IMR-90 (cell line): ENCODE measurements around the gene TPPP3. TPM values are rescaled to one million over a fixed set of nuclear protein-coding genes. Genes with fewer than 3 reads are reported as not detected.

Source experiments
- ATAC-seq: fragments of 200-7000 bp; cut with Tn5 transposase; 2 replicates; pipeline ENCODE4 v1.9.1; 2020; ENCODE audit warnings: low read depth, mild to moderate bottlenecking, moderate library complexity
- BruUV-seq: library from RNA; stranded (reverse); fragments of 400-500 nt; replicated peaks from 2 replicates; lab custom pipeline; 2021; lab: Mats Ljungman, UMichigan
- CTCF ChIA-PET: fragments of 300-600 bp; formaldehyde crosslinking; extraction: SDS; loops from one replicate; lab custom pipeline; 2021; ENCODE audit warnings: antibody characterized with exemption; lab: Yijun Ruan, JAX
- POLR2A ChIA-PET: fragments of 300-600 bp; sonication (Branson Sonifier 250); formaldehyde crosslinking; loops from one replicate; lab custom pipeline; 2022; ENCODE audit warnings: antibody characterized with exemption; ENCODE audit not compliant: unreplicated experiment; lab: Charles Lee
- DNase-seq: peaks from one replicate; pipeline ENCODE4 v3.0.0; 2013
- H2AFZ ChIP-seq: replicated peaks from 2 replicates; pipeline ENCODE3; 2013; ENCODE audit warnings: low read length, mild to moderate bottlenecking; ENCODE audit not compliant: poor library complexity
- H2AK5ac ChIP-seq: 2 replicates; pipeline ENCODE4 v1.6.1; 2013; ENCODE audit warnings: low read depth, low read length, inconsistent platforms
- H2AK9ac ChIP-seq: replicated peaks from 2 replicates; pipeline ENCODE3; 2013; ENCODE audit warnings: mild to moderate bottlenecking, low read depth, low read length, moderate library complexity; ENCODE audit not compliant: poor library complexity
- H2BK120ac ChIP-seq: 2 replicates; pipeline ENCODE4 v1.6.1; 2013; ENCODE audit warnings: low read depth, low read length, inconsistent platforms
- H2BK15ac ChIP-seq: 3 replicates; pipeline ENCODE4 v1.6.1; 2013; ENCODE audit warnings: low read depth, low read length, inconsistent platforms
- H2BK20ac ChIP-seq: 2 replicates; pipeline ENCODE4 v1.6.1; 2013; ENCODE audit warnings: low read depth, mild to moderate bottlenecking, inconsistent platforms, low read length, moderate library complexity
- H2BK5ac ChIP-seq: 2 replicates; pipeline ENCODE4 v1.6.1; 2013; ENCODE audit warnings: mild to moderate bottlenecking, low read depth, low read length, inconsistent platforms; ENCODE audit not compliant: poor library complexity, severe bottlenecking
- H3K14ac ChIP-seq: replicated peaks from 2 replicates; pipeline ENCODE4 v1.6.1; 2013; ENCODE audit warnings: low read depth, low read length, inconsistent platforms
- H3K18ac ChIP-seq: 2 replicates; pipeline ENCODE4 v1.6.1; 2013; ENCODE audit warnings: low read depth, low read length, control low read depth
- H3K23ac ChIP-seq: 2 replicates; pipeline ENCODE4 v1.6.1; 2013; ENCODE audit warnings: low read depth, low read length, inconsistent platforms
- H3K27ac ChIP-seq: 2 replicates; pipeline ENCODE4 v1.5.1; 2013; ENCODE audit warnings: mild to moderate bottlenecking, control low read depth, low read length; ENCODE audit not compliant: insufficient read depth
- H3K27me3 ChIP-seq: 2 replicates; pipeline ENCODE4 v1.6.1; 2013; ENCODE audit warnings: low read length; ENCODE audit not compliant: control insufficient read depth, insufficient read depth
- H3K36me3 ChIP-seq: 2 replicates; pipeline ENCODE4 v1.6.1; 2013; ENCODE audit warnings: low read length, mixed read lengths; ENCODE audit not compliant: control insufficient read depth, insufficient read depth
- H3K4ac ChIP-seq: 2 replicates; pipeline ENCODE4 v1.6.1; 2013; ENCODE audit warnings: low read depth, low read length, inconsistent platforms
- H3K4me1 ChIP-seq: 2 replicates; pipeline ENCODE4 v1.6.1; 2013; ENCODE audit warnings: low read length, mixed read lengths; ENCODE audit not compliant: control insufficient read depth, insufficient read depth
- H3K4me2 ChIP-seq: 2 replicates; pipeline ENCODE4 v1.6.1; 2013; ENCODE audit warnings: low read depth, mild to moderate bottlenecking, control low read depth, low read length, moderate library complexity
- H3K4me3 ChIP-seq: 2 replicates; pipeline ENCODE4 v1.5.1; 2013; ENCODE audit warnings: low read depth, mild to moderate bottlenecking, control low read depth, low read length, moderate library complexity; ENCODE audit not compliant: insufficient read depth
- H3K56ac ChIP-seq: 2 replicates; pipeline ENCODE4 v1.6.1; 2013; ENCODE audit warnings: low read length, inconsistent platforms; ENCODE audit not compliant: insufficient read depth; ENCODE audit errors: extremely low read depth
- H3K79me1 ChIP-seq, 2 experiments: 2 replicates each; pipeline ENCODE4 v1.6.1; 2013; ENCODE audit warnings: low read length in 2 of 2, inconsistent platforms in 1 of 2, low read depth in 1 of 2
- H3K9ac ChIP-seq: 2 replicates; pipeline ENCODE4 v1.6.1; 2013; ENCODE audit warnings: low read depth, low read length, control low read depth
- H3K9me1 ChIP-seq: 2 replicates; pipeline ENCODE4 v1.6.1; 2013; ENCODE audit warnings: low read length, inconsistent platforms; ENCODE audit not compliant: insufficient read depth
- H3K9me3 ChIP-seq: 2 replicates; pipeline ENCODE4 v1.6.1; 2013; ENCODE audit warnings: low read length; ENCODE audit not compliant: control insufficient read depth, insufficient read depth
- H4K20me1 ChIP-seq: 2 replicates; pipeline ENCODE4 v1.6.1; 2013; ENCODE audit warnings: low read length, inconsistent platforms; ENCODE audit not compliant: insufficient read depth
- H4K5ac ChIP-seq: 2 replicates; pipeline ENCODE4 v1.6.1; 2013; ENCODE audit warnings: mild to moderate bottlenecking, low read depth, low read length, control low read depth
- H4K8ac ChIP-seq, 2 experiments: 2 replicates each; pipeline ENCODE4 v1.6.1; 2013; ENCODE audit warnings: low read depth in 2 of 2, low read length in 2 of 2, control low read depth in 1 of 2, inconsistent platforms in 1 of 2
- H4K91ac ChIP-seq: 2 replicates; pipeline ENCODE4 v1.6.1; 2013; ENCODE audit warnings: low read depth, low read length, inconsistent platforms; ENCODE audit not compliant: insufficient read depth
- BHLHE40 ChIP-seq: fragments of 150-350 bp; IDR thresholded peaks from 2 replicates; pipeline ENCODE4 v1.6.1; 2016; ENCODE audit warnings: mild to moderate bottlenecking, low read depth, low read length
- CEBPB ChIP-seq: IDR thresholded peaks from 2 replicates; pipeline ENCODE4 v1.6.1; 2012; ENCODE audit warnings: low read depth, low read length, improper control_type of control experiment
- CHD1 ChIP-seq: IDR thresholded peaks from 2 replicates; pipeline ENCODE4 v1.6.1; 2012; ENCODE audit warnings: low read depth, low read length, improper control_type of control experiment
- MAFK ChIP-seq: IDR thresholded peaks from 2 replicates; pipeline ENCODE4 v1.6.1; 2012; ENCODE audit warnings: low read depth, low read length, improper control_type of control experiment
- MAZ ChIP-seq: IDR thresholded peaks from 2 replicates; pipeline ENCODE4 v1.6.1; 2012; ENCODE audit warnings: low read depth, mild to moderate bottlenecking, low read length, improper control_type of control experiment, moderate library complexity, borderline replicate concordance
- MXI1 ChIP-seq: IDR thresholded peaks from 2 replicates; pipeline ENCODE4 v1.6.1; 2012; ENCODE audit warnings: low read depth, mild to moderate bottlenecking, low read length, moderate library complexity, borderline replicate concordance
- NFE2L2 ChIP-seq: fragments of 150-350 bp; IDR thresholded peaks from 2 replicates; pipeline ENCODE4 v1.6.1; 2016; ENCODE audit warnings: low read depth, mild to moderate bottlenecking, low read length
- POLR2A ChIP-seq: IDR thresholded peaks from 2 replicates; pipeline ENCODE4 v1.6.1; 2012; ENCODE audit warnings: mild to moderate bottlenecking, low read depth, low read length
- RAD21 ChIP-seq: IDR thresholded peaks from 2 replicates; pipeline ENCODE4 v1.6.1; 2012; ENCODE audit warnings: low read length, improper control_type of control experiment
- RCOR1 ChIP-seq: IDR thresholded peaks from 2 replicates; pipeline ENCODE4 v1.6.1; 2012; ENCODE audit warnings: mild to moderate bottlenecking, low read length, improper control_type of control experiment; ENCODE audit not compliant: insufficient replicate concordance
- RFX5 ChIP-seq: IDR thresholded peaks from 2 replicates; pipeline ENCODE4 v1.8.0; 2012; ENCODE audit warnings: low read depth, mild to moderate bottlenecking, low read length, moderate library complexity
- SMC3 ChIP-seq: fragments of 150-350 bp; IDR thresholded peaks from 2 replicates; pipeline ENCODE4 v1.6.1; 2016; ENCODE audit warnings: low read depth, mild to moderate bottlenecking, antibody characterized with exemption, low read length, moderate library complexity
- USF2 ChIP-seq: fragments of 150-350 bp; IDR thresholded peaks from 2 replicates; pipeline ENCODE4 v1.6.1; 2017; ENCODE audit warnings: mild to moderate bottlenecking, antibody characterized with exemption, low read length, low read depth
- WGBS, 2 experiments: methylation state at CpG; one replicate each; pipeline versions ENCODE4 v1.1.5 to v1.1.7; 2013; ENCODE audit warnings: missing lambda C conversion rate in 2 of 2; ENCODE audit not compliant: insufficient read length in 1 of 2; ENCODE audit errors: extremely low coverage in 2 of 2; 5-methylcytosine and 5-hydroxymethylcytosine counted together
- dilution Hi-C: fragments of 300-500 bp; cut with HindIII; formaldehyde crosslinking; loops from one replicate; pipeline ENCODE4 v1.14.3; 2018; ENCODE audit warnings: low sequenced_read_pairs; ENCODE audit not compliant: unreplicated experiment
- in situ Hi-C: fragments of 300-500 bp; cut with MboI; formaldehyde crosslinking; loops from 3 replicates; pipeline ENCODE4 v1.14.3; 2019; ENCODE audit warnings: low sequenced_read_pairs, inconsistent platforms, mixed read lengths
- intact Hi-C: fragments of 100-400 bp; cut with micrococcal nuclease; formaldehyde crosslinking; loops from 2 replicates; pipeline ENCODE4 v1.10.0; 2022
- polyA plus RNA-seq, 3 experiments: library from polyadenylated mRNA; depleted of rRNA; stranded (reverse); fragments of >200 nt; gene quantifications; 2 replicates each; pipeline ENCODE4 v1.2.3, GENCODE V29; 2012; ENCODE audit warnings: low replicate concordance in 1 of 3
- total RNA-seq: library from RNA; depleted of rRNA; stranded (reverse); fragments of >200 nt; gene quantifications from 2 replicates; pipeline ENCODE4 v1.2.3, GENCODE V29; 2012
- TF ChIP-seq, protein P1 (sequence below): fragments of 150-350 bp; IDR thresholded peaks from 2 replicates; pipeline ENCODE4 v1.6.1; 2016; ENCODE audit warnings: low read depth, mild to moderate bottlenecking, low read length, moderate library complexity, borderline replicate concordance
- TF ChIP-seq, protein P2 (sequence below): conservative IDR thresholded peaks from 2 replicates; pipeline ENCODE4 v1.5.1; 2012; ENCODE audit warnings: mild to moderate bottlenecking, low read depth, low read length, improper control_type of control experiment

Gene TPPP3
- total and polyA plus RNA-seq, 2 of the 4 experiments (the other 2 are of a cell fraction) = 0.54 to 2.4 TPM

DNA sequence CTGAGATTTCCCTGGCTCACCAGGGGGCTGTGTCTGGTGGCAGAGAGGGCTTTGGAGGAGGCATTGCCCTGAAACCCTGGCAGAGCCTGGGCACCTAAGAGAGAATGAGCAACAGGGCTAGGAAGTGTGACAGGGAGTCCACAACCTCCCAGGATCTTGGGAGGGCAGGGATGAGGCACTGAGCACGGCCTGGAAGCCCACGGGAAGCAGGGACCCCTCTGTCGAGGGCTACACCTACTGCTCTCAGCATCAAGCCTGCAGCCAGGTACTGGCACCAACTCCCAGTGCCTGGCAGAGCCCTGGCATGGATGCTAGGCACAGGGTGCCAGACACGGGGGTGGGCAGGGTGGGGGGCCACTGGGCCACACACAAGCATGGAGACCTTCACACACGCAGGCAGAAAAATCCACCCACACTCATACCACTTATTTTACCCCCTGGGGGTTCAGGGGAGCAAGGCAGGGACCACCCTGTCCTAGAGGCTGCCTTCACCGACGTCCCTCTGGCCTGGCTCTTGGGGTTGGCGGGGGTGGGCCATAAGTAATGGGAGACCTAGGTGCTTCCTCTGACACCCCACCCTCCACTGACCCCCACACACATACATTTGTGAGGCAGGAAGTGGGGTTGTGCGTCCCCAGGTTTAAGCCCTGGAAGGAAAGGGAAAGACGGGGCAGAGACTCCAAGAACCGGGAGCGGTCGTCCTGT lies 36.7 kb upstream of the TPPP3 start:
- Histone ChIP-seq H2BK20ac (no peak overlapping the region), H3K36me3 (no peaks in the 10 kb centered on the region), H2AK5ac (no peak overlapping the region), H4K91ac (no peak overlapping the region), H3K23ac (no peak overlapping the region), H2AFZ (peak overlapping the region; percentile 81), H2BK5ac (no peak overlapping the region), H3K4me3 (no peak overlapping the region), H4K5ac (no peak overlapping the region), H2AK9ac (no peak overlapping the region), H3K27ac (no peak overlapping the region), H3K9me3 (no peaks in the 10 kb centered on the region), H4K8ac (no peak overlapping the region), H3K9me1 (peaks cover 3% of the 10 kb centered on the region; the same call in 1 of the 2 replicates), H2BK120ac (no peak overlapping the region), H3K79me1 (no peaks in the 10 kb centered on the region), H3K4me2 (peak overlapping the region; percentile 81; the same call in 1 of the 2 replicates), H3K14ac (no peak overlapping the region), H3K27me3 (peaks cover 48% of the 10 kb centered on the region), H3K4me1 (peaks cover 5% of the 10 kb centered on the region; the same call in 1 of the 2 replicates), H2BK15ac (no peak overlapping the region), H3K18ac (no peak overlapping the region), H4K20me1 (peaks cover 10% of the 10 kb centered on the region; the same call in 1 of the 2 replicates), H3K9ac (no peak overlapping the region), H3K4ac (no peak overlapping the region), H3K56ac (no peak overlapping the region)
- DNase-seq = no peak
- ChIA-PET CTCF (no interaction called here), POLR2A (no interaction called here)
- BruUV-seq = no TSS peak
- dilution Hi-C loops (no loop called here), intact Hi-C loops (loop anchor here (5.0 kb wide), 1 partner anchor 168 kb away; no protein-coding TSS in a partner anchor), in situ Hi-C loops (no loop called here)
- WGBS, 2 experiments = 20% methylated on average over 4 of the region's 13 CpGs; no CpG with 5 or more reads in 1 of the 2 experiments
- no peak for ATAC-seq
- no peak for TF ChIP-seq MXI1
- TF ChIP-seq, protein P1, sequence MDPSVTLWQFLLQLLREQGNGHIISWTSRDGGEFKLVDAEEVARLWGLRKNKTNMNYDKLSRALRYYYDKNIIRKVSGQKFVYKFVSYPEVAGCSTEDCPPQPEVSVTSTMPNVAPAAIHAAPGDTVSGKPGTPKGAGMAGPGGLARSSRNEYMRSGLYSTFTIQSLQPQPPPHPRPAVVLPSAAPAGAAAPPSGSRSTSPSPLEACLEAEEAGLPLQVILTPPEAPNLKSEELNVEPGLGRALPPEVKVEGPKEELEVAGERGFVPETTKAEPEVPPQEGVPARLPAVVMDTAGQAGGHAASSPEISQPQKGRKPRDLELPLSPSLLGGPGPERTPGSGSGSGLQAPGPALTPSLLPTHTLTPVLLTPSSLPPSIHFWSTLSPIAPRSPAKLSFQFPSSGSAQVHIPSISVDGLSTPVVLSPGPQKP = no peak
- TF ChIP-seq SMC3 = no peak
- TF ChIP-seq RCOR1 = no peak
- TF ChIP-seq MAZ = no peak
- no peak for TF ChIP-seq RAD21
- TF ChIP-seq, protein P2, sequence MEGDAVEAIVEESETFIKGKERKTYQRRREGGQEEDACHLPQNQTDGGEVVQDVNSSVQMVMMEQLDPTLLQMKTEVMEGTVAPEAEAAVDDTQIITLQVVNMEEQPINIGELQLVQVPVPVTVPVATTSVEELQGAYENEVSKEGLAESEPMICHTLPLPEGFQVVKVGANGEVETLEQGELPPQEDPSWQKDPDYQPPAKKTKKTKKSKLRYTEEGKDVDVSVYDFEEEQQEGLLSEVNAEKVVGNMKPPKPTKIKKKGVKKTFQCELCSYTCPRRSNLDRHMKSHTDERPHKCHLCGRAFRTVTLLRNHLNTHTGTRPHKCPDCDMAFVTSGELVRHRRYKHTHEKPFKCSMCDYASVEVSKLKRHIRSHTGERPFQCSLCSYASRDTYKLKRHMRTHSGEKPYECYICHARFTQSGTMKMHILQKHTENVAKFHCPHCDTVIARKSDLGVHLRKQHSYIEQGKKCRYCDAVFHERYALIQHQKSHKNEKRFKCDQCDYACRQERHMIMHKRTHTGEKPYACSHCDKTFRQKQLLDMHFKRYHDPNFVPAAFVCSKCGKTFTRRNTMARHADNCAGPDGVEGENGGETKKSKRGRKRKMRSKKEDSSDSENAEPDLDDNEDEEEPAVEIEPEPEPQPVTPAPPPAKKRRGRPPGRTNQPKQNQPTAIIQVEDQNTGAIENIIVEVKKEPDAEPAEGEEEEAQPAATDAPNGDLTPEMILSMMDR = no peak
- TF ChIP-seq RFX5 = no peak
- TF ChIP-seq USF2 = no peak
- no peak for TF ChIP-seq CHD1
- TF ChIP-seq CEBPB = no peak
- TF ChIP-seq NFE2L2 = no peak
- no peak for TF ChIP-seq POLR2A
- TF ChIP-seq MAFK = no peak
- TF ChIP-seq BHLHE40 = no peak
